Ishikawa (cell line): ENCODE data around the gene RFX4.

Experiments
- CEBPB ChIP-seq: IDR thresholded peaks from 2 replicates; pipeline ENCODE4 v1.6.1; 2012
- CREB1 ChIP-seq: IDR thresholded peaks from 2 replicates; pipeline ENCODE4 v1.6.1; 2012; ENCODE audit warnings: low read depth
- EP300 ChIP-seq: IDR thresholded peaks from 2 replicates; pipeline ENCODE4 v1.6.1; 2012; ENCODE audit warnings: borderline replicate concordance
- FOXM1 ChIP-seq: IDR thresholded peaks from 2 replicates; pipeline ENCODE4 v1.6.1; 2012; ENCODE audit warnings: low read depth, borderline replicate concordance
- NFIC ChIP-seq: IDR thresholded peaks from 2 replicates; pipeline ENCODE4 v1.6.1; 2012
- RAD21 ChIP-seq: IDR thresholded peaks from 2 replicates; pipeline ENCODE4 v1.6.1; 2012; ENCODE audit warnings: low read depth
- TAF1 ChIP-seq: IDR thresholded peaks from 2 replicates; pipeline ENCODE4 v1.6.1; 2012; ENCODE audit warnings: low read depth, mild to moderate bottlenecking
- YY1 ChIP-seq: IDR thresholded peaks from 2 replicates; pipeline ENCODE4 v1.6.1; 2012; ENCODE audit warnings: low read depth
- ZBTB7A ChIP-seq: IDR thresholded peaks from 2 replicates; pipeline ENCODE4 v1.6.1; 2012; ENCODE audit warnings: low read depth
- TF ChIP-seq, protein P1 (sequence below): IDR thresholded peaks from 2 replicates; pipeline ENCODE4 v1.6.1; 2012; ENCODE audit warnings: low read depth, mild to moderate bottlenecking
- TF ChIP-seq, protein P2 (sequence below): IDR thresholded peaks from 2 replicates; pipeline ENCODE4 v1.6.1; 2012

DNA sequence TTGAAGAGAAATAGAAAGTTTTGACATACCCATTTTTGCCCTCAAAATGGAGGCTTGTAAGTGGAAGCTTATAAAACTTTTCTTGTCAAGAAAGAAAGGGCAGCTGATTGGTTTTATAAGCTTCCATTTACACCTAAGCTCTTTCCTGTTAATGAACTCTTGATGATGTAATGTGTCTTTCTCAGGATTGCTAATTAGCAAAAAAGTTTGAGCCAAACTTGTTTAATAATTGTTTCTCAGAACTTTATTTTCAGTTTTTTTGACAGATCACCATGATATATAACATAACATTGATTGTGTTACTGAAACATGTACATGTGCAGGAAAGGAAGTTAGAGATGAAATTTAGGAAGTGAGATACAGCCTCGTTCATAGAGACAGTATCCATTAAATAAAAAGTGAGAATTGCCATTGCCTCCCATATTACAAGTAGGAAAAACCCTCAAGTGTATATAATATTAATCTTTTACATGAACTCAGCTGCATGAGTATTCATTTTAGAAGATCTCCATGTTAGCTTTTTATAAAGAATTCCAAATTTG lies 218.4 kb downstream of the RFX4 start:
- TF ChIP-seq EP300, result no peak
- no peak for TF ChIP-seq TAF1
- TF ChIP-seq, protein P1, sequence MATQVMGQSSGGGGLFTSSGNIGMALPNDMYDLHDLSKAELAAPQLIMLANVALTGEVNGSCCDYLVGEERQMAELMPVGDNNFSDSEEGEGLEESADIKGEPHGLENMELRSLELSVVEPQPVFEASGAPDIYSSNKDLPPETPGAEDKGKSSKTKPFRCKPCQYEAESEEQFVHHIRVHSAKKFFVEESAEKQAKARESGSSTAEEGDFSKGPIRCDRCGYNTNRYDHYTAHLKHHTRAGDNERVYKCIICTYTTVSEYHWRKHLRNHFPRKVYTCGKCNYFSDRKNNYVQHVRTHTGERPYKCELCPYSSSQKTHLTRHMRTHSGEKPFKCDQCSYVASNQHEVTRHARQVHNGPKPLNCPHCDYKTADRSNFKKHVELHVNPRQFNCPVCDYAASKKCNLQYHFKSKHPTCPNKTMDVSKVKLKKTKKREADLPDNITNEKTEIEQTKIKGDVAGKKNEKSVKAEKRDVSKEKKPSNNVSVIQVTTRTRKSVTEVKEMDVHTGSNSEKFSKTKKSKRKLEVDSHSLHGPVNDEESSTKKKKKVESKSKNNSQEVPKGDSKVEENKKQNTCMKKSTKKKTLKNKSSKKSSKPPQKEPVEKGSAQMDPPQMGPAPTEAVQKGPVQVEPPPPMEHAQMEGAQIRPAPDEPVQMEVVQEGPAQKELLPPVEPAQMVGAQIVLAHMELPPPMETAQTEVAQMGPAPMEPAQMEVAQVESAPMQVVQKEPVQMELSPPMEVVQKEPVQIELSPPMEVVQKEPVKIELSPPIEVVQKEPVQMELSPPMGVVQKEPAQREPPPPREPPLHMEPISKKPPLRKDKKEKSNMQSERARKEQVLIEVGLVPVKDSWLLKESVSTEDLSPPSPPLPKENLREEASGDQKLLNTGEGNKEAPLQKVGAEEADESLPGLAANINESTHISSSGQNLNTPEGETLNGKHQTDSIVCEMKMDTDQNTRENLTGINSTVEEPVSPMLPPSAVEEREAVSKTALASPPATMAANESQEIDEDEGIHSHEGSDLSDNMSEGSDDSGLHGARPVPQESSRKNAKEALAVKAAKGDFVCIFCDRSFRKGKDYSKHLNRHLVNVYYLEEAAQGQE, result no peak
- TF ChIP-seq RAD21, result no peak
- TF ChIP-seq ZBTB7A, result no peak
- no peak for TF ChIP-seq NFIC
- TF ChIP-seq, protein P2, sequence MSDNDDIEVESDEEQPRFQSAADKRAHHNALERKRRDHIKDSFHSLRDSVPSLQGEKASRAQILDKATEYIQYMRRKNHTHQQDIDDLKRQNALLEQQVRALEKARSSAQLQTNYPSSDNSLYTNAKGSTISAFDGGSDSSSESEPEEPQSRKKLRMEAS, result no peak
- TF ChIP-seq YY1, result no peak
- no peak for TF ChIP-seq FOXM1
- no peak for TF ChIP-seq CEBPB
- no peak for TF ChIP-seq CREB1
